ENCODE results near the gene COPS3.

The COPS3 gene

GRCh38 chr17:17280613-17281549, at the start of gene COPS3:
Gene COPS3, minus strand, starts transcription at chr17:17281246. Its CDS starts 60 bp downstream, at chr17:17281186.
- peak; percentile 95 for DNase-seq (ENCODE audit: low read depth)

GRCh38 chr17:17328251-17328650, 47.2 kb upstream of the COPS3 start:
- DNase-seq (ENCODE audit: low read depth), result no peak

GRCh38 chr17:17326275-17326875, 45.3 kb upstream of the COPS3 start:
- no peak for DNase-seq (ENCODE audit: low read depth)

- no peak for DNase-seq (ENCODE audit: low read depth)
Observed at GRCh38 chr17:17325816-17326215, 44.8 kb upstream of the COPS3 start.

- no peak for DNase-seq (ENCODE audit: low read depth)
Observed at GRCh38 chr17:17325228-17325627, 44.2 kb upstream of the COPS3 start.

- no peak for DNase-seq (ENCODE audit: low read depth)
Observed at GRCh38 chr17:17324616-17325015, 43.6 kb upstream of the COPS3 start.

- DNase-seq (ENCODE audit: low read depth), result no peak
Observed at GRCh38 chr17:17322516-17323510, 41.8 kb upstream of the COPS3 start.

- DNase-seq (ENCODE audit: low read depth), result no peak
Observed at GRCh38 chr17:17321356-17322025, 40.4 kb upstream of the COPS3 start.

- no peak for DNase-seq (ENCODE audit: low read depth)
Observed at GRCh38 chr17:17320911-17321220, 39.8 kb upstream of the COPS3 start.

- no peak for DNase-seq (ENCODE audit: low read depth)
Observed at GRCh38 chr17:17320188-17320910, 39.3 kb upstream of the COPS3 start.

- DNase-seq (ENCODE audit: low read depth), result no peak
Observed at GRCh38 chr17:17315142-17315821, 34.2 kb upstream of the COPS3 start.

GRCh38 chr17:17314501-17315071, 33.5 kb upstream of the COPS3 start:
- DNase-seq (ENCODE audit: low read depth), result no peak

GRCh38 chr17:17313350-17313991, 32.4 kb upstream of the COPS3 start:
- peak; percentile 41 for DNase-seq (ENCODE audit: low read depth)

- DNase-seq (ENCODE audit: low read depth), result no peak
Observed at GRCh38 chr17:17309356-17309755, 28.3 kb upstream of the COPS3 start.

GRCh38 chr17:17305281-17305801, 24.3 kb upstream of the COPS3 start:
- peak; percentile 27 for DNase-seq (ENCODE audit: low read depth)

GRCh38 chr17:17304521-17304985, 23.5 kb upstream of the COPS3 start:
- DNase-seq (ENCODE audit: low read depth), result no peak

- DNase-seq (ENCODE audit: low read depth), result no peak
Observed at GRCh38 chr17:17303847-17304490, 22.9 kb upstream of the COPS3 start.

GRCh38 chr17:17303010-17303846, 22.2 kb upstream of the COPS3 start, which contains the start of gene NT5M:
Gene NT5M, plus strand, starts transcription at chr17:17303373. Its CDS starts 178 bp downstream, at chr17:17303551.
- DNase-seq (ENCODE audit: low read depth), result peak; percentile 58

All from T-helper 22 cell (primary cell).